Adrenal gland (tissue), 12 donors: ENCODE data around the gene SDHAF1. TPM values are rescaled to one million over a fixed set of nuclear protein-coding genes. Genes with fewer than 3 reads are reported as not detected.
A peak's percentile ranks its signal among the peaks of the same experiment; 100 is the strongest.

ENCODE experiments used
- DNase-seq, 7 donors: peaks; one replicate each; pipeline ENCODE4 v3.0.0-alpha.2; 2019 to 2020
- H3K27ac ChIP-seq, 5 donors: fragments of 200-600 bp; sonication (generic) in 4 of 5; 1 replicate in 3 of 5; 2 replicates in 2 of 5; pipeline versions ENCODE4 v1.5.1 to v1.8.0; 2016 to 2020; ENCODE audit warnings: mild to moderate bottlenecking in 1 of 5
- H3K27me3 ChIP-seq: fragments of 200-600 bp; 2 replicates; pipeline ENCODE4 v1.8.0; 2021
- H3K36me3 ChIP-seq, 2 donors: fragments of 200-600 bp; replicated peaks in 1 of 2; 1 replicate in 1 of 2; 2 replicates in 1 of 2; pipeline versions ENCODE4 v1.5.1 to v1.8.0; 2018 to 2022
- H3K4me1 ChIP-seq, 2 donors: fragments of 200-600 bp; replicated peaks in 1 of 2; 1 replicate in 1 of 2; 2 replicates in 1 of 2; pipeline versions ENCODE4 v1.5.1 to v1.8.0; 2018 to 2021
- H3K4me3 ChIP-seq, 4 donors: fragments of 200-600 bp; sonication (generic) in 3 of 4; one replicate each; pipeline ENCODE4 v1.5.1; 2016 to 2018
- H3K9me3 ChIP-seq, 3 donors: fragments of 200-600 bp; sonication (generic) in 1 of 3; replicated peaks in 1 of 3; 1 replicate in 2 of 3; 2 replicates in 1 of 3; pipeline versions ENCODE4 v1.5.1 to v1.8.0; 2016 to 2021
- CTCF ChIP-seq, 6 experiments: fragments of 450-650 bp in 4 of 6; fragments of 200-600 bp in 2 of 6; sonication (generic) in 1 of 6; IDR thresholded peaks; 1 replicate in 5 of 6; 2 replicates in 1 of 6; pipeline versions ENCODE4 v1.5.1 to v1.8.0; 2016 to 2021; ENCODE audit warnings: antibody characterized with exemption in 6 of 6, mild to moderate bottlenecking in 2 of 6, moderate library complexity in 1 of 6
- POLR2A ChIP-seq, 2 donors: fragments of 450-650 bp; IDR thresholded peaks; one replicate each; pipeline ENCODE4 v1.6.1; 2017; ENCODE audit warnings: antibody characterized with exemption in 2 of 2, mild to moderate bottlenecking in 2 of 2, moderate library complexity in 1 of 2
- WGBS, 4 donors: extraction: QIAGEN DNeasy Blood & Tissue Kit in 2 of 4; methylation state at CpG; one replicate each; pipeline versions ENCODE4 v1.1.5 to v1.1.7; 2013 to 2017; 5-methylcytosine and 5-hydroxymethylcytosine counted together
- intact Hi-C, 2 donors: fragments of 100-400 bp; cut with DNase I; formaldehyde crosslinking; loops; one replicate each; pipeline versions ENCODE4 v1.14.1 to v1.15.0; 2022 to 2023
- polyA plus RNA-seq, 3 donors: library from polyadenylated mRNA; stranded (reverse); fragments of 200-250 nt in 2 of 3; fragments of 350-450 nt in 1 of 3; fragmentation: Illumina TruSeq in 1 of 3; extraction: RNeasy Lipid Tissue Mini Kit (QIAGEN cat#74804) in 1 of 3; gene quantifications; one replicate each; pipeline ENCODE4 v1.2.3, GENCODE V29; 2013 to 2014
- total RNA-seq, 9 donors: library from RNA; depleted of rRNA in 4 of 9; stranded (reverse); fragments of >200 nt in 4 of 9; fragments of 120-200 nt in 1 of 9; fragmentation: NEBNext Ultra II Directional in 1 of 9; extraction: Animal tissue kit (Norgen Biotek cat#: 25700) in 1 of 9; gene quantifications; one replicate each; pipeline versions ENCODE4 v1.1.0 to v1.2.4, GENCODE V29; 2013 to 2023
- donor health status: healthy with polysubstance abuse.
- donor health status: Bipolar disorder and iron deficiency.
- donor health status: DM: yes; HTN: yes; CAD: no.
- donor health status: DM: no; HTN: no; CAD: no.
- donor health status: DM: no; HTN: no; CAD: no.
- donor health status: DM: yes; HTN: yes; CAD: no.

SDHAF1 gene
- total and polyA plus RNA-seq, 12 donors: 13.7 to 68.9 (median 23.3) TPM

- Histone ChIP-seq H3K27me3 (no peaks in the 10 kb centered on the region), H3K4me3 (no peak overlapping the region), H3K36me3 (no peaks in the 10 kb centered on the region), H3K4me1 (no peaks in the 10 kb centered on the region), H3K9me3 (no peaks in the 10 kb centered on the region), H3K27ac (no peak overlapping the region)
- intact Hi-C loops: no loop called here
- 90 to 98% (median 95%) methylated on average over 6 of the region's 6 CpGs for WGBS, 4 donors
- no peak for TF ChIP-seq POLR2A (IDR thresholded peaks at IDR 0.05)
- TF ChIP-seq CTCF (IDR thresholded peaks at IDR 0.05): no peak
- DNase-seq: no peak
Measured at GRCh38 chr19:36027696-36028095, 32.7 kb downstream of the SDHAF1 start.

GRCh38 chr19:36028313-36029041 is 33.5 kb downstream of the SDHAF1 start:
- 86 to 92% (median 88%) methylated on average over 10 of the region's 10 CpGs for WGBS, 4 donors
- Histone ChIP-seq H3K27ac (no peak overlapping the region), H3K36me3 (no peaks in the 10 kb centered on the region), H3K4me1 (no peaks in the 10 kb centered on the region), H3K27me3 (no peaks in the 10 kb centered on the region), H3K9me3 (no peaks in the 10 kb centered on the region), H3K4me3 (no peak overlapping the region)
- TF ChIP-seq CTCF (IDR thresholded peaks at IDR 0.05): no peak
- no peak for TF ChIP-seq POLR2A (IDR thresholded peaks at IDR 0.05)
- peak in 1 of 7 donors; percentile 85 for DNase-seq
- intact Hi-C loops: no loop called here

GRCh38 chr19:36030264-36031148 is 35.5 kb downstream of the SDHAF1 start:
- no peaks in the 10 kb centered on the region for H3K36me3 ChIP-seq
- no peaks in the 10 kb centered on the region for H3K27me3 ChIP-seq
- DNase-seq: no peak
- 86 to 89% (median 87%) methylated on average over 7 to 8 of the region's 8 CpGs for WGBS, 4 donors
- intact Hi-C loops: no loop called here
- no peak overlapping the region for H3K27ac ChIP-seq
- H3K4me3 ChIP-seq: no peak overlapping the region
- H3K9me3 ChIP-seq: no peaks in the 10 kb centered on the region
- TF ChIP-seq POLR2A (IDR thresholded peaks at IDR 0.05) (no peak), CTCF (IDR thresholded peaks at IDR 0.05) (peak in 1 of 6 experiments; percentile 11)
- no peaks in the 10 kb centered on the region for H3K4me1 ChIP-seq

- DNase-seq: no peak
- Histone ChIP-seq H3K4me1 (no peaks in the 10 kb centered on the region), H3K4me3 (no peak overlapping the region), H3K27me3 (no peaks in the 10 kb centered on the region), H3K27ac (no peak overlapping the region), H3K36me3 (no peaks in the 10 kb centered on the region), H3K9me3 (no peaks in the 10 kb centered on the region)
- intact Hi-C loops: no loop called here
- TF ChIP-seq POLR2A (IDR thresholded peaks at IDR 0.05) (no peak), CTCF (IDR thresholded peaks at IDR 0.05) (no peak)
- whole genome bisulfite sequencing, 4 donors: 87 to 94% (median 91%) methylated on average over 6 of the region's 6 CpGs
Measured at GRCh38 chr19:36031308-36031707, 36.3 kb downstream of the SDHAF1 start.
